HG02981 (cell line): ENCODE measurements around the gene RPGR.

Experiments used
- ATAC-seq: cut with Tn5 transposase; IDR thresholded peaks from one replicate; pipeline ENCODE4 v1.9.1; 2021; ENCODE audit warnings: mild to moderate bottlenecking, moderate library complexity; ENCODE audit not compliant: unreplicated experiment

The RPGR gene

GRCh38 chrX:38262715-38263620 is 64.3 kb downstream of the RPGR start:
- no peak for ATAC-seq

GRCh38 chrX:38260231-38260630 is 67.1 kb downstream of the RPGR start:
- ATAC-seq = no peak

- no peak for ATAC-seq
Observed at GRCh38 chrX:38256019-38256418, 71.3 kb downstream of the RPGR start.

DNA sequence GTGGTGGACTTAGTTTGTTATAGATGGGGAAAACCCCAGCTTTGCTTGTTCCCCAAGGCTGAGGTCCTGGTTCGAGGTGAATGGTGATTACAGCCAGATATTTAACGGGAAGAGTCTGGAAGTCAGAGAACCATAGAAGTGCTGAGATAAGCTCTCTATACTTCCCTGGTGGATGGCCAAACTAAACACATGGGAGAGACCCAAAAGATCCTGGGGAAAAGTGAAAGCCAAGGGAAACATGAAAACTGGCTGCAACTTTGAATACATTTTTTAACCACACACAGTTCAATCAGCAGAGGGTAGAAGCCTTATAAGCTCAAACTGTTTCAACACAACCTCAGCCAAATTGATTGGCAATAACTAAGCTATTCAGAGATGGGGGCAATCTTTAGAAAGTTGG is 77.3 kb downstream of the RPGR start:
- no peak for ATAC-seq

DNA sequence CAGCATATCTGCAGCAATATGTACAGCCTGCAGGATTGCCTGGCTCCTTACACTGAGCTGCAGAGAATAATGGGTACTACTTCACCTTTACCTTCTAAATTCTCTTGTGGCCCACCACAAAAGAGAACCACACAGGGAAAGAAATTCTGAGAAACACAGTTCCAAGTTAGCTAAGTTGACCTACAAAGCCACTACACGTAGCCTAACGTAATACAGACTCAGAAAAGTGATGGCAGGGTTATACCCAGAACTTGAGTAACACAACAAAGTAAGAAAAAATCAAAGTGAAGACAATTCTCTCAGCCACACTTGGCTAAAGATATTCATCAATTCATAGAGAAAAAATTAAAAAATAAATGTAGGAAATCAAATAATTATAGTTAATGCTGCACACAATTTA is 80.3 kb downstream of the RPGR start:
- no peak for ATAC-seq

- ATAC-seq = no peak
Observed at GRCh38 chrX:38240541-38240940, 86.8 kb downstream of the RPGR start.

DNA sequence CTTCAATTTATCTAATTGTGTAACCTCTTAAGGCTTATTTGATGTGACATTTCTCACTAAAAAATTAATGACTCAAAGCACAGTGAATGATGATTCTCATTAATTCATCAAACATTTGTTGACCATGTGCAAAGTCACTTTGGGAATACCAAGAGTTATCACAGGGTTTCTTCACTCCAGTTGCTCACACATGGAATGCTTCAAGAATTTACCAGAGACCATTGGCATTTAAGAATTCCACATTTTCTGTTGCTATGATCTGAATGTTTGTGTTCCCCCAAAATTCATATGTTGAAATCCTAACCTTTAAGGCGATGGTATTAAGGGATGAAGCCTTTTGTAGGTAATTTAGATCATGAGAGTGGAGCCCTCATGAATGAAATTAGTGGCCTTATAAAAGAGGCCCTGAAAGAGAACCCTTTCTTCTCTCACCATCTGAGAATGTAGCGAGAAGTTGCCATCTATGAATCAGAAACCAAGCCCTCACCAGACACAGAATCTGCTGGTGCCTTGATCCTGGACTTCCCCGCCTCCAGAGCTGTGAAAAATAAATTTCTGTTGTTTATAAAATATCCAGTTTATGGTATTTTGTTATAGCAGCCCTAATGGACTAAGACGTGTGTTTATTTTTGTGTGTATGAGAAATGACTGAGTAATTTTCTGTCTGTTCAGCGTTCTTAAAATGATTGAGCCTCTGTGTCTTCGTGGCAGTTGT is 90.3 kb downstream of the RPGR start:
- ATAC-seq = no peak

- no peak for ATAC-seq
Observed at GRCh38 chrX:38233891-38234667, 93.2 kb downstream of the RPGR start.

DNA sequence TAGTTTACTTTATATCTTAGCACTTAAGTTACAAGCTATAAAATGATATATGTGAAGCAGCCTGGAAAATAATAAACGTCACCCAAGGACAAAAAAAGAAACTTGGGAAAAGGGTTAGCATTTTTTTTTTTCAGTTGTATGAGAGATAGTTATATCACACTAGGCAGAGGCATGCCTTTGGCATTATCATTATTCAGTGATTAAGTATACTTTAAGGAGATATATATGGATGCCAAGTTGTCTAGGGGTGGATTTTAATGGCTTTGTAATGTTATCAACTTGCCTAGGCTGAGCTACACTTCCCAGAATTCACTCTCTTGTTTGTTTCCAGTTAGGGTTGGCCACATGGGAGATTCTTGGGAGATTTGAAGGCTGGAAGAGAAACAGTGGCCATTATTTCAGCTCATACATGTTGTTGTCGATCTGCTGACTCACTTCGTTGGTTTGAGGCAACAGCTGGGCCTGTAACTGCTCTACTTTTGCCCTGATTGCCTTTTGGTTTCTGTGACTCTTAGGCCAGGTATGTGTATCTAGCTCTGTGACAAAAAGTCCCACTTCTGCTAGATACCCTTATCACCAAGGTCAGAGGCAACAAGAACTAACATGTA is 95.1 kb downstream of the RPGR start:
- no peak for ATAC-seq

DNA sequence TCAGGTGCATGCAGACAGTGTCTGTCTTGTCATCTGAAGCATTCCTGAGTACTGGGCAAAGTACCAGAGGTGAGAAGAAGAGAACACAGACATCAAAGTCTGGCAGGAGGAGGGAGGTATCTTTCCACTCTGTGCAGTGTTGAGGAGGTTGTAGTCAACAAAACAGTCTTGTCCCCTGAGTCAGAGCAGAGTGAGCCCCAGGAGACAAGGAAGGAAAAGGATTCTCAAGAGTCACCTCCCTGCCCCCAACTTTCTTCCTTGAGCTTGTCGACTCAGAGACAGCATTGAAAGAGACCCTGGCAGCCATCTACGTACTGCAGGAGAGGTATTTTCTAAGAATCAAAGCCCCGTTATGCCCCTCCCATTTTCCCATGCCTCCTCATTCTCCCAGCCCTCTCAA is 102.2 kb downstream of the RPGR start:
- no peak for ATAC-seq

DNA sequence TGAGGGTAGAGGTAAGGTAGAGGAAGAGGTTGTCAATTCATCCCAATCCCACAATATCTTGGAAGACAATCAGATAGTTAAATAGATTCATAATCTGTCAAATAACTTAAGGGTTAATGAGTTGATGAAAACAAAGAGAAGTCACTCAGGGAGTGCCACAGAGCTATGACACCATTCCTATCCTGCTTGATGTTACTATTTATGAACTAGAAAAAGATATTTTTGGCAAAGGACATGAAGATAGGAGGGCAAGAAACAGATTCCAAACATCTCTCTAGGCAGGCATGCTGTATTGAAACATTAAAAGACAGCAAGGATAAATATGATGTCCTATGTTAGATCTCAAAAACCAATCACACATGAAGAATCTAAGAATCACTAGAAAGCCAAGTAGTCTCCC is 103.1 kb downstream of the RPGR start:
- no peak for ATAC-seq

DNA sequence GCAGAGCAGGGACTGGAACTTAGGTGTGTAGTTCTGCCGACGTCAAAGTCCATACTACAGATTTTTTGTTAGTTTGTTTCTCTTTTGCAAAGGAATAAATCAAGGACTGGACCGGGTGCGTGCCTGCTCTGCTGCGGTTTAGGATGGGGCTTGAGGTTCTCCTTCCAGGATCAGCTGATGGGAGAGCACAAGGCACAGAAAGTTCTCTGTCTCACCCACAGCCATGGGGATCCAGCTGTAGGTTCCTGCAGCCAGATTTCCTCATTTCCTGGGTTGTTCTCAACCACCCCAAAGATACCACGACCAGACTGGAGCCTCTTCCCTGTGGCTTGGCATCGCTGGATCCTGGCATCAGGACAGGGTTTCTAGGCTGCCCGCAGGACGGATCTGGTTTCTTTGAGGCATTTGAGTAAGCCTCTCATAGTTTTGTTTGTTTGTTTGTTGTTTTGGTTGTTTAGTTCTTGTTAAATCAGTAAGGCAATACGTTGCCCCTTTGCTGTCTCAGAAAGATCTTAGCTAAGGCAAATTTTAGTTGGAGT is 105.8 kb downstream of the RPGR start:
- no peak for ATAC-seq

DNA sequence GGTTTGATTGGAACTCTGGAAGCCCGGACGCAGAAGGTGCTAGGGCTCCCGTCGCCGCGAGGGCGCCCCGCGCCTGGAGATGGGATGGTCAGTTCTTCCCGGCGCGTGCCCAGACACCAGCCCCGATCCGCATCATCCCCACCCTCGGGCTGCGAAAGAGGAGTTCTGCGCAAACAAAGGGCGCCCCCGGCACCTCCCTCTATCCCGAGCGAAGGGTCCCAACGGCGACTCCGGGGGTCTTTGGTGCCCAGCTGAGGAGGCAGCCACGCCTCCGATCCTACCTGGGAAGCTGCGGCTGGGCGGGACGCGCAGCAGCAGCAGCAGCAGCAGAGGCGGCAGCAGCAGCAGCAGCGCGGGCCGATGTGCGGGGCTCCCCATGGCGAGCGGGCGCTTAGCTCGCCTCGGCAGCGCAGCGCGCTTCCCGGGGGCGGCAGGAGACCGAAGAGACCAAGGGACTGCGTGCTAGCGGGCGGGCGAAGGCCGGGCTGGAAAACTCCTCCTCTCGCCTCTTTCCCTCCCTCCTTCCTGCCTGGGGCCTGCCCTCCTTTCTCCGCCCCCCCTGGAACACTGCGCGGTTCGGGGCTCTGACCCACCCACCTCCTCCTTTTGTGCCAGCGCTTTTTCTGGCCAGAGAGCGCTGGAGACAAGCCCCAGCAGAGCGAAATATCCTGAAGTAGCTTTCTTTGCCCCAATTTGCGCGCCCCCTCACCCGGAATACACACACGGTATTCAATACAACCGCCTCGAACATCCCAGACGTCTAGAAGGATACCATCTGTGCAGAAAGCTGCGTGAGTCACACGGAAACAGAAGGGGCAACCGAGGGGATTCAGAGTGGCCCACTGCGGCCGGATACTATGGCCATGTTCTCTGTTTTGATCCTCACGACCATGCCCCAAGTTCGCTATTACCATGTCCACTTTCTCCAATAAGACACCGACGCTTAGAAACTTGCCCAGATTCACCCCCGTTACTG is 106.6 kb downstream of the RPGR start, which contains the start of gene SRPX:
SRPX (minus strand) TSS at position 457 of the 976 bp plus-strand sequence; CDS start at position 378, 79 bp downstream.
- ATAC-seq = no peak

- no peak for ATAC-seq
Observed at GRCh38 chrX:38220024-38220414, 107.3 kb downstream of the RPGR start.
